Measurements from ENCODE around the gene TMEM26. TPM values are rescaled to one million over a fixed set of nuclear protein-coding genes. Genes with fewer than 3 reads are reported as not detected.
"Not testable (repeated sequence)": the region's sequence is repeated elsewhere in the genome, so short reads cannot be mapped to it uniquely, and the experiment has no call there.

The TMEM26 gene
- total RNA-seq, 2 donors from 2014 or later = 0.24 to 0.85 TPM

- DNase-seq (no peak), ATAC-seq (no peak)
- intact Hi-C loops (cut with DNase I) = no loop called here
Measured at GRCh38 chr10:61408105-61408504, 45.1 kb downstream of the TMEM26 start.

DNA sequence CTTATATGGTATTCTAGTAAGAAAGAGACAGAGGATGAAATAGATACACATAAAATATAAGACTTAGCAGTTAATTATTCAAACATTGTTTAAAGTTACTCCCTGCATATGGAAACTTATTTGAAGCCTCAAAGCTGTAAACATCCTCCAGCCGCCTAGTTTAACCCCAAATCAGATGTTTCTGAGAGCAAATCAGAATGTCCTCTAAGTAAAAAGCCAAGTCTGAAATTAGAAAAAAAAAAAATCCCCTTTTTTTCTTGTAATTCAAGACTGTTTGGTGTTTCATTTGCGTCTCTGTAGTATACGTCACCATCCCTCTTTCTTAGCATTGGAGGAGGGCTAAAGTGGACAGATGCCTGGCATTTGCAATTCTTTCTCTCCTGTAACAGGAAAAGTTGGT lies 46.4 kb downstream of the TMEM26 start:
- intact Hi-C loops (cut with DNase I) = no loop called here
- no peak for ATAC-seq
- DNase-seq = no peak

- intact Hi-C loops (cut with DNase I) = no loop called here
- ATAC-seq = no peak
- DNase-seq = no peak
Measured at GRCh38 chr10:61406242-61406641, 46.9 kb downstream of the TMEM26 start.

DNA sequence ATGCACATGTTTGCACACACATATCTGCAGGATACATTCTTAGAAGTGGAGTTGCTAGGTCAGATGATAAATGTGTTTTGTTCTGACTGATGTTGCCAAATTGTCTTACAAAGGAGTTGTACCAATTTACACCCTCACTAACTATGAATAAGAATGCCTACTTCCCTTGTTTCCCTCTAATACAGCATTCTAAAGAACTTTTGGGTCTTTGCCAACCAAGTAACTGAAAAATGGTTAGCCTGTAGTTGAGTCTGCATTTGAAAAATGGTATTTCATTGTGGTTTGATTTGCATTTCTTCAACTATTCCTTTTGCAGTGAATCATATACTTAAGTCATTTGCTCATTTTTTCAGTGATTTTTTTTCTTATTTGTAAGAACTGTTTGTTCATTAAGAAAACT lies 48.4 kb downstream of the TMEM26 start:
- ATAC-seq = no peak
- DNase-seq = no peak
- intact Hi-C loops (cut with DNase I) = no loop called here

- DNase-seq = no peak
- ATAC-seq = no peak
- intact Hi-C loops (cut with DNase I) = no loop called here
Measured at GRCh38 chr10:61400524-61400923, 52.7 kb downstream of the TMEM26 start.

GRCh38 chr10:61399406-61399805 lies 53.8 kb downstream of the TMEM26 start:
- DNase-seq (no peak), ATAC-seq (peak in 1 of 2 donors; percentile 57)
- intact Hi-C loops (cut with DNase I) = no loop called here

DNA sequence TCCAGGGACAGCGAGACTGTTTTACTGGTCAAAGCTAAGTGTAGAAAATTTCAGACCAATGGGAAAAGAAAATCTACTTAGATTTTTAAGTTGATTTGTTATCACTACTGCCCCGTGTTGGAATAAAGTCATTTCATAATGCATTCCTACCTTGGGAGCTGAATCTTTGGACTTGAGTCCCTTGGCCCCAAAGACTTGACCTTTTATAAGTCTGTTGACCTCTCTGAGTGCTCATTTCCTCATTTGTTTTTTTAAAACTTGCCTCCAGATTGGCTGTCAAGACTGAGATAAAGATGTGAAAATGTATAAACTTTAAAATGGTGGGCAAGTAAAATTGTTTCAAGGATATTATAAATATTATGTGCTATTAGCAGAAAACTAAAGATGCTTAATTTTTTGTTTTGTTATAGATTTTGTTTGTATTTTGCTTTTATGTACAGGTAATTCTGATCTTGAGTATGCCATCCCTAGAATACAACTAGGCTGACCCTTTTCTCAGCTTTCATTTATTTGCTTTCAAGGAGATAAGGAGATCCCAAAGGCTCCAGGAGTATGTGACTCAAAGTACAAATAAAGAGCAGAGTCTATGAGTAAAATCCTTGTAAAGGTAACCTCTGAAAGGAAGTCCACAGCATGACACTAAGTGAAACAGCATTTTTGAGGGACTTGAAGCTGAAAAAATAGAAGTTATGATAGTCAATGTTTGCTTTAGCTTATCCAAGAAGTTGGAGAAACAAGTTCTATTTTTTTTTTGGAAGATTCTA lies 54.6 kb downstream of the TMEM26 start:
- ATAC-seq = no peak
- intact Hi-C loops (cut with DNase I) = no loop called here
- DNase-seq = no peak

- ATAC-seq (peak in 1 of 2 donors; percentile 53), DNase-seq (no peak)
- intact Hi-C loops (cut with DNase I) = no loop called here
Measured at GRCh38 chr10:61397175-61397986, 55.8 kb downstream of the TMEM26 start.

- intact Hi-C loops (cut with DNase I) = no loop called here
- DNase-seq (no peak), ATAC-seq (no peak)
Measured at GRCh38 chr10:61391281-61391680, 61.9 kb downstream of the TMEM26 start.

GRCh38 chr10:61390851-61391250 lies 62.3 kb downstream of the TMEM26 start:
- DNase-seq = no peak
- no peak for ATAC-seq
- intact Hi-C loops (cut with DNase I) = no loop called here

DNA sequence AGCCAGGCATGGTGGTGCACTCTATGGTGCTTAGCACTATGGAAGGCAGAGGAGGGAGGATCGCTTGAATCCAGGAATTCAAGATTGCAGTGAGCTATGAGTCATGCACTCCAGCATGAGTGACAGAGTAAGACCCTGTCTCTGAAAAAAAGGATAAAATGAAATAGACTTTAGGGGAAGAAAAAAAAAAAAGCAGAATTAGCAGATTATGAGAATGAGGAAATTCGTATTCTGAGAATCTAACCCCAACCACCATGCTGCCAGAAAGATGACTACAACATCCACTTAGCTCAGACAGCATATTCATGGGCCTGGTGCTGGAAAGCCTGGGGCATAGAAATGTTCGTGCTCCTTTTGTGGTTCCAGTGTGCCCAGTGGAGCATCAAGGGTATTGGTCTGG lies 63.3 kb downstream of the TMEM26 start:
- ATAC-seq (peak in 1 of 2 donors; percentile 76), DNase-seq (no peak)
- intact Hi-C loops (cut with DNase I) = no loop called here

DNA sequence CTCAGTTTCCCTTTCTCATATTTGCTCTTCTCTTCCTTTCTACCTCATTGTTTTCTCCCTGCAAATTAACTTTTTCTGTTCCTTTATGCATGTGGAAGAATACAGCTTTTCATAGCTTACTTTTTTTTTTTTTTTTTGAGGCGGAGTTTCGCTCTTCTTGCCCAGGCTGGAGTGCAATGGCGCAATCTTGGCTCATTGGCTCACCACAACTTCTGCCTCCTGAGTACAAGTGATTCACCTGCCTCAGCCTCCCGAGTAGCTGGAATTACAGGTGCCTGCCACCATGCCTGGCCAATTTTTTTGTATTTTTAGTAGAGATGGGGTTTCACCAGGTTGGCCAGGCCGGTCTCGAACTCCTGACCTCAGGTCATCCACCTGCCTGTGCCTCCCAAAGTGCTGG lies 64.2 kb downstream of the TMEM26 start:
- ATAC-seq; intact Hi-C loops (cut with DNase I); DNase-seq: not testable (repeated sequence)

GRCh38 chr10:61385231-61386001 lies 67.8 kb downstream of the TMEM26 start:
- no peak for ATAC-seq
- intact Hi-C loops (cut with DNase I) = no loop called here
- no peak for DNase-seq

- ATAC-seq; intact Hi-C loops (cut with DNase I); DNase-seq: not testable (repeated sequence)
Measured at GRCh38 chr10:61381153-61381552, 72.0 kb downstream of the TMEM26 start.

DNA sequence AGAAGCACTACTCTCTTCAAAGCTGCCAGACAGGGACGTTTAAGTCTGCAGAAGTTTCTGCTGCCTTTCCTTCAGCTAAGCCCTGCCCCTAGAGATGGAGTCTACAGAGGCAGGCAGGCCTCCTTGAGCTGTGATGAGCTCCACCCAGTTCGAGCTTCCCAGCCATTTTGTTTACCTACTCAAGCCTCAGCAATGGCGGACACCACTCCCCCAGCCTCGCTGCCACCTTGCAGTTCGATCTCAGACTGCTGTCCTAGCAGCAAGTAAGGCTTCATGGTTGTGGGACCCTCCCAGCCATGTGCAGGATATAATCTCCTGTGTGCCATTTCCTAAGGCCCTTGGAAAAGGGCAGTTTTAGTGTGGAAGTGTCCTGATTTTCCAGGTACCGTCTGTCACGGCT lies 74.3 kb downstream of the TMEM26 start:
- no peak for DNase-seq
- intact Hi-C loops (cut with DNase I) = no loop called here
- ATAC-seq = no peak

- intact Hi-C loops (cut with DNase I) = no loop called here
- DNase-seq (no peak), ATAC-seq (no peak)
Measured at GRCh38 chr10:61376908-61377368, 76.2 kb downstream of the TMEM26 start.

DNA sequence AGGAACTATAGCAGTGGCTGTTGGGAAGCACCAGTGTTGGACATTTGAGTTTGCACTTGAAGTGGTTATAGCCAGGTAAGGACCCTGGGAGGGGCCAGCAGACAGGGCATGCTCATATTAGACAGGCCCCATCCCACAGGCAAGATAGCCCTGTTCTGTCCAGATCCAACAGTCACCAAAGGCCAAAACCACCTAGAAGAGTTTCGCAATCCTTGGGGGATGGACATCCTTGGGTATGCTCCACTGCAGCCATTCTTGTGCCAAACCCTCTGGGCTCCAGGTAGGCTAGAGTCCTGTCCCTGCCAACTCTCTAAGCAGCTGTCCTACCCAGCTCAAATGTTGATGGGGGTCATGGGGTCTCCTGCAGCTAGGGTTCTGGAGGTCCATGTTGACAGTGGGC lies 76.8 kb downstream of the TMEM26 start:
- intact Hi-C loops (cut with DNase I) = no loop called here
- DNase-seq (no peak), ATAC-seq (no peak)

- DNase-seq (no peak), ATAC-seq (no peak)
- intact Hi-C loops (cut with DNase I) = no loop called here
Measured at GRCh38 chr10:61366365-61366764, 86.8 kb downstream of the TMEM26 start.

- intact Hi-C loops (cut with DNase I) = no loop called here
- ATAC-seq = no peak
- DNase-seq = no peak
Measured at GRCh38 chr10:61364619-61365018, 88.6 kb downstream of the TMEM26 start.

DNA sequence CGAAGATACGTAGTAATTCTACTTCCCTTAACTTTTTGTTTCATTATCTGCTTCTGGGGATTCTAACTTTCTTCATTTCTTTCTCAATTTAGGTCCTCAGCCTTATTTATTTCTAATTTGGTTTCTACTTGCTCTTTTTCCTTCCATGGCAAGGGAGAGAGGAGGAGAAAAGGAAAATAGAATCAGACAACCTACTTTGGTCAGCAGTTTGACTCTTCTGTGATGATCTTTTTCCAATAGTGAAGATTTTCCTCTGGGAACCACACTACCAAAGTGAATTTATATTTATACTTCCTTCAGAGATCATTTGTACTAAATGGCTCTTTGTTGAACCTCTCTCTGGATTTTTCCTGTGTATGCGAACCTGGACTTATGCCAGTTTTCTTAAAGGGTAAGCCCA lies 90.2 kb downstream of the TMEM26 start:
- no peak for ATAC-seq
- intact Hi-C loops (cut with DNase I) = no loop called here
- no peak for DNase-seq

All from left cardiac atrium (tissue), 4 donors.